ENCODE measurements around the gene GLT6D1. TPM values are rescaled to one million over a fixed set of nuclear protein-coding genes. Genes with fewer than 3 reads are reported as not detected.

The GLT6D1 gene
- total RNA-seq, 2 experiments from 2014 or later, result not detected

DNA sequence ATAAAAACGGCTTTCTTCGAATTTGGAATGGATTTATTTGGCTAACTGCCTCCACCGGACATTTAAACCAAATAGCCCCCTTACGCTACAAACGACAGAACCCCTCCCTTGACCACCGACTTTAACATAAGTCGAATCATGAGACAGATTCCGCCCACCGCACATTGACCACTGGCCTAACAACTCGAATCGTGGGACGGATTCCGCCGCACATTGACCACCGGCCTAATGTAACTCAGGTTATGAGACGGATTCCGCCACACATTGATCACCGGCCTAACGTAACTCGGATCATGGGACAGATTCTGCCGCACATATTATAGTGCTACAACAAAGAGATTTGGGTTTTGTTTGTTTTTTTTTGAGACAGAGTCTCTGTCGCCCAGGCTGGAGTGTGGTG, 21.1 kb upstream of the GLT6D1 start:
- no TSS peak for BruUV-seq (replicated peaks)

GRCh38 chr9:135659252-135659651, 19.9 kb upstream of the GLT6D1 start:
- Histone ChIP-seq H3K9me2 (ENCODE audit: insufficient read depth, low read length) (no peaks in the 10 kb centered on the region), H4K20me1 (ENCODE audit: insufficient read depth, low read length) (no peaks in the 10 kb centered on the region), H3K4me1 (ENCODE audit: insufficient read depth, low read length, poor library complexity, severe bottlenecking) (no peaks in the 10 kb centered on the region), H3K36me3 (ENCODE audit: insufficient read depth, low read length) (no peaks in the 10 kb centered on the region), H3K4me3 (ENCODE audit: low read depth, low read length, poor library complexity, severe bottlenecking) (no peak overlapping the region), H3K9me3 (ENCODE audit: low read length) (no peaks in the 10 kb centered on the region), H3K79me2 (ENCODE audit: insufficient read depth, low read depth, low read length) (no peaks in the 10 kb centered on the region), H2AFZ (ENCODE audit: low read length) (no peak overlapping the region), H3K27ac (ENCODE audit: low read depth, low read length, poor library complexity, severe bottlenecking) (no peak overlapping the region), H3K4me2 (ENCODE audit: low read length) (no peak overlapping the region)
- TF ChIP-seq EZH2phosphoT487 (IDR thresholded peaks at IDR 0.05; ENCODE audit: borderline replicate concordance, low read depth, low read length), result no peak
- TF ChIP-seq, protein P1, sequence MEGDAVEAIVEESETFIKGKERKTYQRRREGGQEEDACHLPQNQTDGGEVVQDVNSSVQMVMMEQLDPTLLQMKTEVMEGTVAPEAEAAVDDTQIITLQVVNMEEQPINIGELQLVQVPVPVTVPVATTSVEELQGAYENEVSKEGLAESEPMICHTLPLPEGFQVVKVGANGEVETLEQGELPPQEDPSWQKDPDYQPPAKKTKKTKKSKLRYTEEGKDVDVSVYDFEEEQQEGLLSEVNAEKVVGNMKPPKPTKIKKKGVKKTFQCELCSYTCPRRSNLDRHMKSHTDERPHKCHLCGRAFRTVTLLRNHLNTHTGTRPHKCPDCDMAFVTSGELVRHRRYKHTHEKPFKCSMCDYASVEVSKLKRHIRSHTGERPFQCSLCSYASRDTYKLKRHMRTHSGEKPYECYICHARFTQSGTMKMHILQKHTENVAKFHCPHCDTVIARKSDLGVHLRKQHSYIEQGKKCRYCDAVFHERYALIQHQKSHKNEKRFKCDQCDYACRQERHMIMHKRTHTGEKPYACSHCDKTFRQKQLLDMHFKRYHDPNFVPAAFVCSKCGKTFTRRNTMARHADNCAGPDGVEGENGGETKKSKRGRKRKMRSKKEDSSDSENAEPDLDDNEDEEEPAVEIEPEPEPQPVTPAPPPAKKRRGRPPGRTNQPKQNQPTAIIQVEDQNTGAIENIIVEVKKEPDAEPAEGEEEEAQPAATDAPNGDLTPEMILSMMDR (conservative IDR thresholded peaks at IDR 0.05; ENCODE audit: low read length), result no peak
- ChIA-PET POLR2A (no interaction called here), CTCF (ENCODE audit: unreplicated experiment) (no interaction called here)
- no TSS peak for BruUV-seq (replicated peaks)
- intact Hi-C loops (cut with micrococcal nuclease; ENCODE audit: unreplicated experiment), result no loop called here
- no peak for DNase-seq (ENCODE audit: low spot score)

More for the DNA sequence above, 21.1 kb upstream of the GLT6D1 start:
- ChIA-PET POLR2A (no interaction called here), CTCF (ENCODE audit: unreplicated experiment) (no interaction called here)
- H2AFZ ChIP-seq (ENCODE audit: low read length), result no peak overlapping the region
- H4K20me1 ChIP-seq (ENCODE audit: insufficient read depth, low read length), result no peaks in the 10 kb centered on the region
- intact Hi-C loops (cut with micrococcal nuclease; ENCODE audit: unreplicated experiment), result no loop called here
- H3K9me2 ChIP-seq (ENCODE audit: insufficient read depth, low read length), result no peaks in the 10 kb centered on the region
- H3K27ac ChIP-seq (ENCODE audit: low read depth, low read length, poor library complexity, severe bottlenecking), result no peak overlapping the region
- DNase-seq (ENCODE audit: low spot score), result no peak
- no peaks in the 10 kb centered on the region for H3K9me3 ChIP-seq (ENCODE audit: low read length)
- no peaks in the 10 kb centered on the region for H3K79me2 ChIP-seq (ENCODE audit: insufficient read depth, low read depth, low read length)
- H3K4me3 ChIP-seq (ENCODE audit: low read depth, low read length, poor library complexity, severe bottlenecking), result no peak overlapping the region
- H3K36me3 ChIP-seq (ENCODE audit: insufficient read depth, low read length), result no peaks in the 10 kb centered on the region
- TF ChIP-seq, protein P1 (conservative IDR thresholded peaks at IDR 0.05; ENCODE audit: low read length), result no peak
- TF ChIP-seq EZH2phosphoT487 (IDR thresholded peaks at IDR 0.05; ENCODE audit: borderline replicate concordance, low read depth, low read length), result no peak
- no peak overlapping the region for H3K4me2 ChIP-seq (ENCODE audit: low read length)
- no peaks in the 10 kb centered on the region for H3K4me1 ChIP-seq (ENCODE audit: insufficient read depth, low read length, poor library complexity, severe bottlenecking)

DNA sequence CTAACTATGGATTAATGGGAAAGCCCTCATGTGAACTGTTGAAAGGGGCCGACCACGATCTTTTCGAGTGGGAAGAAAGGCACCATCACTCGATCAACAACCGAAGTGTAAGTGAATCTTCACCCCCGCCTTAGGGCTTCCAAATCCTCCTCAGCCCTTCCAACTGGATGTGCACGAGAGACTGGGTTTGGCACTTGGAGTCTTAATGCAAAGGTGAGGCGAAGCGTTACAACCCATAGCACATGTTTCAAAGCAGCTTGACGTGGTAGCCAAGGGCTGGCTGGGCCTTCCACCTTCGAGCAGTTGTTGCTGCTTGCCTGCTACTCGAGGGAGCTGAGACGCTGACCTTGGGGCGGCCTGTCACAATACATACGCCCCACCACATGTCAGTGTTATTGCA, 18.1 kb upstream of the GLT6D1 start:
- TF ChIP-seq, protein P1 (conservative IDR thresholded peaks at IDR 0.05; ENCODE audit: low read length), result no peak
- no peak for TF ChIP-seq EZH2phosphoT487 (IDR thresholded peaks at IDR 0.05; ENCODE audit: borderline replicate concordance, low read depth, low read length)
- CTCF ChIA-PET (ENCODE audit: unreplicated experiment), result no interaction called here

More for the DNA sequence above, 18.1 kb upstream of the GLT6D1 start:
- no peaks in the 10 kb centered on the region for H3K4me1 ChIP-seq (ENCODE audit: insufficient read depth, low read length, poor library complexity, severe bottlenecking)
- no peak for DNase-seq (ENCODE audit: low spot score)
- H3K27ac ChIP-seq (ENCODE audit: low read depth, low read length, poor library complexity, severe bottlenecking), result no peak overlapping the region
- H3K36me3 ChIP-seq (ENCODE audit: insufficient read depth, low read length), result no peaks in the 10 kb centered on the region
- H4K20me1 ChIP-seq (ENCODE audit: insufficient read depth, low read length), result no peaks in the 10 kb centered on the region
- H3K4me2 ChIP-seq (ENCODE audit: low read length), result no peak overlapping the region
- H3K9me3 ChIP-seq (ENCODE audit: low read length), result no peaks in the 10 kb centered on the region
- intact Hi-C loops (cut with micrococcal nuclease; ENCODE audit: unreplicated experiment), result no loop called here
- POLR2A ChIA-PET, result interaction anchor here (0.5 kb wide), 1 partner anchor 9 kb away, joined by 3 read pairs; no protein-coding TSS in a partner anchor
- no peaks in the 10 kb centered on the region for H3K9me2 ChIP-seq (ENCODE audit: insufficient read depth, low read length)
- BruUV-seq (replicated peaks), result no TSS peak
- no peak overlapping the region for H3K4me3 ChIP-seq (ENCODE audit: low read depth, low read length, poor library complexity, severe bottlenecking)
- no peaks in the 10 kb centered on the region for H3K79me2 ChIP-seq (ENCODE audit: insufficient read depth, low read depth, low read length)
- no peak overlapping the region for H2AFZ ChIP-seq (ENCODE audit: low read length)

Data from OCI-LY7 (cell line).